HCT116 (cell line): ENCODE data around the gene CENPT. TPM values are rescaled to one million over a fixed set of nuclear protein-coding genes. Genes with fewer than 3 reads are reported as not detected.

ENCODE experiments used
- ATAC-seq: fragments of 200-7000 bp; cut with Tn5 transposase; 2 replicates; pipeline ENCODE4 v1.9.1; 2020; ENCODE audit warnings: mild to moderate bottlenecking, moderate library complexity
- BruUV-seq: library from RNA; stranded (reverse); fragments of 400-500 nt; replicated peaks from 2 replicates; lab custom pipeline; 2021; lab: Mats Ljungman, UMichigan
- CTCF ChIA-PET: fragments of 300-600 bp; sonication (Branson Sonifier 250); formaldehyde crosslinking; loops from one replicate; lab custom pipeline; 2021; ENCODE audit warnings: antibody characterized with exemption; lab: Charles Lee
- POLR2A ChIA-PET: fragments of 300-600, 350-600 bp; sonication (Branson Sonifier 250); formaldehyde crosslinking; loops from one replicate; lab custom pipeline; 2021; ENCODE audit warnings: antibody characterized with exemption; lab: Charles Lee
- RAD21 ChIA-PET, 2 experiments: fragments of 300-600 bp; sonication (Branson Sonifier 250); formaldehyde crosslinking; loops; one replicate each; lab custom pipeline; 2023; ENCODE audit warnings: low total read pairs in 2 of 2; ENCODE audit not compliant: uncharacterized antibody in 2 of 2, unreplicated experiment in 2 of 2, low non-redundant PET in 1 of 2; lab: Charles Lee
- DNase-seq: peaks from one replicate; pipeline ENCODE4 v3.0.0-alpha.2; 2010; ENCODE audit warnings: low read depth, low spot score
- H2AFZ ChIP-seq: fragments of 200-600 bp; shearing (Covaris generic), sonication (generic); 2 replicates; pipeline ENCODE4 v1.6.1; 2017; ENCODE audit warnings: low read depth, mixed run types, mixed read lengths, antibody characterized with exemption, low read length; ENCODE audit not compliant: poor library complexity, severe bottlenecking
- H3K27ac ChIP-seq: 2 replicates; pipeline ENCODE4 v1.5.1; 2012; ENCODE audit warnings: low read depth, low read length
- H3K27me3 ChIP-seq: fragments of 200-600 bp; sonication (generic); 2 replicates; pipeline ENCODE4 v1.6.1; 2016; ENCODE audit warnings: mixed run types, low read length, mixed read lengths; ENCODE audit not compliant: insufficient read depth
- H3K36me3 ChIP-seq, 2 experiments: fragments of 200-500 bp in 1 of 2; fragments of 200-600 bp in 1 of 2; sonication (Bioruptor generic) in 1 of 2; sonication (generic) in 1 of 2; 2 replicates each; pipeline versions ENCODE4 v1.5.1 to v1.6.1; 2014 to 2016; ENCODE audit warnings: low read length in 2 of 2, inconsistent platforms in 1 of 2, mixed read lengths in 1 of 2, mixed run types in 1 of 2; ENCODE audit not compliant: insufficient read depth in 2 of 2, control insufficient read depth in 1 of 2
- H3K4me1 ChIP-seq, 2 experiments: fragments of 200-600 bp in 1 of 2; sonication (generic) in 1 of 2; 2 replicates each; pipeline versions ENCODE4 v1.5.1 to v1.6.1; 2012 to 2017; ENCODE audit warnings: low read length in 2 of 2, inconsistent platforms in 1 of 2, mild to moderate bottlenecking in 1 of 2, mixed read lengths in 1 of 2, mixed run types in 1 of 2, moderate library complexity in 1 of 2; ENCODE audit not compliant: insufficient read depth in 2 of 2, control insufficient read depth in 1 of 2
- H3K4me2 ChIP-seq: fragments of 200-600 bp; sonication (generic); 2 replicates; pipeline ENCODE4 v1.6.1; 2017; ENCODE audit warnings: mixed run types, low read length, mixed read lengths
- H3K4me3 ChIP-seq, 2 experiments: fragments of 200-600 bp in 1 of 2; sonication (generic) in 1 of 2; replicated peaks in 1 of 2; 2 replicates each; pipeline ENCODE4 v1.5.1; 2011 to 2016; ENCODE audit warnings: low read length in 2 of 2, control low read depth in 1 of 2, low read depth in 1 of 2, mild to moderate bottlenecking in 1 of 2, mixed read lengths in 1 of 2, mixed run types in 1 of 2
- H3K79me2 ChIP-seq: fragments of 200-600 bp; sonication (generic); 2 replicates; pipeline ENCODE4 v1.6.1; 2017; ENCODE audit warnings: mild to moderate bottlenecking, mixed run types, low read length, moderate library complexity, mixed read lengths; ENCODE audit not compliant: insufficient read depth
- H3K9ac ChIP-seq: fragments of 200-600 bp; sonication (generic); 2 replicates; pipeline ENCODE4 v1.6.1; 2016; ENCODE audit warnings: low read length, mixed read lengths
- H3K9me2 ChIP-seq: fragments of 200-600 bp; sonication (generic), shearing (Covaris generic); 2 replicates; pipeline ENCODE4 v1.6.1; 2017; ENCODE audit warnings: mixed run types, mild to moderate bottlenecking, moderate library complexity; ENCODE audit not compliant: insufficient read depth
- H3K9me3 ChIP-seq, 2 experiments: fragments of 200-500 bp in 1 of 2; fragments of 200-600 bp in 1 of 2; sonication (Bioruptor generic) in 1 of 2; sonication (generic) in 1 of 2; 2 replicates each; pipeline ENCODE4 v1.6.1; 2014 to 2017; ENCODE audit warnings: low read length in 2 of 2, mixed read lengths in 2 of 2, inconsistent platforms in 1 of 2, low read depth in 1 of 2, mild to moderate bottlenecking in 1 of 2, mixed run types in 1 of 2, moderate library complexity in 1 of 2; ENCODE audit not compliant: control insufficient read depth in 1 of 2, insufficient read depth in 1 of 2
- H4K20me1 ChIP-seq: fragments of 200-600 bp; sonication (generic), shearing (Covaris generic); 2 replicates; pipeline ENCODE4 v1.6.1; 2017; ENCODE audit warnings: mixed run types, mild to moderate bottlenecking, moderate library complexity; ENCODE audit not compliant: insufficient read depth
- CBX3 ChIP-seq: IDR thresholded peaks from 2 replicates; pipeline ENCODE4 v1.6.1; 2012; ENCODE audit warnings: low read depth
- MAX ChIP-seq: IDR thresholded peaks from 2 replicates; pipeline ENCODE4 v1.6.1; 2012
- SP1 ChIP-seq: IDR thresholded peaks from 2 replicates; pipeline ENCODE4 v1.6.1; 2012; ENCODE audit warnings: low read depth
- ZBTB33 ChIP-seq: IDR thresholded peaks from 2 replicates; pipeline ENCODE4 v1.6.1; 2011; ENCODE audit warnings: mild to moderate bottlenecking, low read length, moderate library complexity; ENCODE audit not compliant: insufficient replicate concordance; ENCODE audit errors: extremely low read depth
- intact Hi-C: fragments of 100-400 bp; cut with micrococcal nuclease; formaldehyde crosslinking; loops from 2 replicates; pipeline ENCODE4 v1.10.0; 2022
- total RNA-seq: library from RNA; stranded (reverse); gene quantifications from one replicate; pipeline ENCODE4 v1.2.1, GENCODE V29; 2021; ENCODE audit not compliant: unreplicated experiment

Gene CENPT
- total RNA-seq, 1 experiment from 2014 or later = 40.5 TPM

- ATAC-seq = no peak
- H3K4me2 ChIP-seq = no peak overlapping the region
These were observed 35.1 kb upstream of the CENPT start for GRCh38 chr16:67882374-67883145.

More at GRCh38 chr16:67882374-67883145, 35.1 kb upstream of the CENPT start:
- TF ChIP-seq ZBTB33 = no peak
- TF ChIP-seq CBX3 = no peak
- TF ChIP-seq MAX = no peak
- no peak for TF ChIP-seq SP1
- H4K20me1 ChIP-seq = peaks cover 3% of the 10 kb centered on the region; the same call in 1 of the 2 replicates
- no peak for DNase-seq
- intact Hi-C loops = loop anchor here (1.0 to 10.0 kb wide), 3 partner anchors 46 to 342 kb away; no protein-coding TSS in a partner anchor
- CTCF ChIA-PET = interaction anchor here (0.8 to 2.9 kb wide), 6 partner anchors 8 to 158 kb away, joined by 3 to 13 read pairs (median 10); partner anchors contain the start of genes EDC4 and PSKH1
- no peak overlapping the region for H3K27ac ChIP-seq
- no peaks in the 10 kb centered on the region for H3K27me3 ChIP-seq
- POLR2A ChIA-PET = no interaction called here
- no peak overlapping the region for H3K9ac ChIP-seq
- no TSS peak for BruUV-seq
- H3K9me3 ChIP-seq = no peaks in the 10 kb centered on the region
- H3K9me2 ChIP-seq = no peaks in the 10 kb centered on the region
- no peaks in the 10 kb centered on the region; the same call in 1 of the 2 replicates for H3K79me2 ChIP-seq
- no peak overlapping the region for H2AFZ ChIP-seq
- no peaks in the 10 kb centered on the region for H3K4me1 ChIP-seq
- RAD21 ChIA-PET = no interaction called here
- no peak overlapping the region for H3K4me3 ChIP-seq
- peaks cover 35 to 57% of the 10 kb centered on the region in 2 experiments; a peak in 3 of 4 replicates for H3K36me3 ChIP-seq
